Measurements from ENCODE around the gene TUBB4B. TPM values are rescaled to one million over a fixed set of nuclear protein-coding genes. Genes with fewer than 3 reads are reported as not detected.

The TUBB4B gene
- polyA plus RNA-seq, 4 donors = 343 to 454 (median 348) TPM

DNA sequence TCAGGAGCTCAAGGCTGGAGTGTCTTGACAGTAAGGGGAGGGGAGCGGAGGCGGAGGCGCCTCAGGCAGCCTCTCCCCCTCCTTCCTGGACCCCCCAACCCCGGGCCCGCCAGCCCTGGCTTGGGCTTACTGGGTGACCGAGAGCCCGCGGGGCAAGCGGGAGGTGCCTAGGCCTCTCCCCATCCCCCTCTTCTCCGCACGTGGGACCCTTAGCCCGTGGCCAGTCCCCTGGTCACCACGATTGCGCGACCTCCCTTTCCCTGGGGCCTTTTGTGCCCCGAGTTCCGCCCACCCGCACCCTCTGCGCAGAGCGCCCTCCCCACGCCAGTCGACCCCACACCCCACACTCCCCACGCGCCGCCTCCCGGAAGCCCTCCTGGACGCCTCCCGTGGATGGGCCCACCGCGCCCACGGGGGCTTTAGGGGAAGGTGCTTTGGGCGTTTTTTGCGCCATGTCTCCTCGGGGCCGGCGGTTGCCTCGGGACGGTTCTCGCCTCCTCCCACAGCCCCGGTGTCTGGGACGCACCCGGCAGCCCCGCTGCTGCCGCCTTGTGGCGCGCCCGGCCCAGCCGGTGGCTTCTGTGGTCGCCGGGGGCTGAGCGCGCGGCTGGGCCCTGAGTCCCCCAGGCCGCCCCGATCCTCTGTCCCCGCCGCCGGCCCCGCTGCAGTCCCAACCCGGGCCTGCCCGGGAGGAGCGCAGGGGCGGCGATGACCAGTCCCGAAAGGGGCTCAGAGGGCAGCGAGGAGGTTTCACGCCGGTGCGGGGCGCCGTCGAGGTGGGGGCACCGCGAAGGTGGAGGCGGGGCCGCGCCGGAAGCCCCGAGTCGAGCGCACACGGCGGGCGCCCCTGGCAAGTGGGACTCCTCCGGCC lies 39.6 kb downstream of the TUBB4B start:
- DNase-seq (ENCODE audit: low read depth in 4 of 4, low spot score in 3 of 4) = no peak

- no peak for DNase-seq (ENCODE audit: low read depth in 4 of 4, low spot score in 3 of 4)
Measured at GRCh38 chr9:137281345-137282116, 40.4 kb downstream of the TUBB4B start.

DNA sequence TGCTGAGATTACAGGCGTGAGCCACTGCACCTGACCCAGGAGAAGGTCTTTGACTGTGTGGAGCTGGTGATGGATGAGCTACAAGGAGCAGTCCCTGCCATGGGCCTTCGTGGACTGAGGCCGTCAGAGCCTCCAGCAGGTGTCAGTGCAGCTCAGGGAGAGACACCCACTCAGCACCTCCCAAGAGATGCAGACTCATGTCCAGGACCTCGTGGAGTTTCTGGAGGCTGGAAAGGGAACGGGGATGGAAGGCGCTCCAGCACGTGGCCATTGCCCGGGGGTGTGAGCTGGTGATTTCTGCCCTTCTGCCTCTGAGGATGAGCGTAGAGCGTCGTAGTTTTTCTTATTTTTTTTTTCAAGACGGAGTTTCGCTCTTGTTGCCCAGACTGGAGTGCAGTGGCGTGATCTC lies 45.9 kb downstream of the TUBB4B start:
- no peak for DNase-seq (ENCODE audit: low read depth in 4 of 4, low spot score in 3 of 4)

GRCh38 chr9:137293094-137293481 lies 52.0 kb downstream of the TUBB4B start:
- DNase-seq (ENCODE audit: low read depth in 4 of 4, low spot score in 3 of 4) = no peak

Other genes starting within 250 kb of the TUBB4B start
- gene PAXX, start 248.9 kb upstream of the TUBB4B start, polyA plus RNA-seq (ENCODE audit: insufficient read length in 4 of 4) = 10 to 100 TPM; 26.9 to 46.1 (median 31.5) TPM
- gene CLIC3, start 244.7 kb upstream of the TUBB4B start, polyA plus RNA-seq (ENCODE audit: insufficient read length in 4 of 4) = 1 to 10 TPM in 1 of 4 donors, under 1 TPM in 3; 0.28 to 1.2 (median 0.50) TPM
- gene ABCA2, start 213.1 kb upstream of the TUBB4B start, polyA plus RNA-seq (ENCODE audit: insufficient read length in 4 of 4) = 10 to 100 TPM; 33.3 to 57.9 (median 40.2) TPM
- under 1 TPM in 2 of 4 donors, not detected in 2; 0.04 to 0.11 TPM for gene FUT7, start 209.2 kb upstream of the TUBB4B start, polyA plus RNA-seq (ENCODE audit: insufficient read length in 4 of 4)
- gene NPDC1, start 195.1 kb upstream of the TUBB4B start, polyA plus RNA-seq (ENCODE audit: insufficient read length in 4 of 4) = 10 to 100 TPM; 22.8 to 47.1 (median 26.5) TPM
- 1 to 10 TPM; 3.4 to 7.4 (median 4.2) TPM for gene ENTPD2, start 187.2 kb upstream of the TUBB4B start, polyA plus RNA-seq (ENCODE audit: insufficient read length in 4 of 4)
- 1 to 10 TPM; 5.4 to 9.5 (median 6.0) TPM for gene SAPCD2, start 170.7 kb upstream of the TUBB4B start, polyA plus RNA-seq (ENCODE audit: insufficient read length in 4 of 4)
- 1 to 10 TPM; 4.6 to 6.6 (median 5.6) TPM for gene UAP1L1, start 163.8 kb upstream of the TUBB4B start, polyA plus RNA-seq (ENCODE audit: insufficient read length in 4 of 4)
- gene MAN1B1, start 154.3 kb upstream of the TUBB4B start, polyA plus RNA-seq (ENCODE audit: insufficient read length in 4 of 4) = 10 to 100 TPM; 46.4 to 62.2 (median 53.4) TPM
- 10 to 100 TPM in 3 of 4 donors, 1 to 10 TPM in 1; 9.7 to 41.8 (median 18.2) TPM for gene DPP7, start 126.6 kb upstream of the TUBB4B start, polyA plus RNA-seq (ENCODE audit: insufficient read length in 4 of 4)
- gene GRIN1, start 102.1 kb upstream of the TUBB4B start, polyA plus RNA-seq (ENCODE audit: insufficient read length in 4 of 4) = under 1 TPM in 2 of 4 donors, not detected in 2; 0.04 to 0.12 TPM
- under 1 TPM in 1 of 4 donors, not detected in 3; 0.16 TPM for gene LRRC26, start 71.2 kb upstream of the TUBB4B start, polyA plus RNA-seq (ENCODE audit: insufficient read length in 4 of 4)
- gene TMEM210, start 69.2 kb upstream of the TUBB4B start, polyA plus RNA-seq (ENCODE audit: insufficient read length in 4 of 4) = not detected
- 10 to 100 TPM; 37.1 to 50.4 (median 40.9) TPM for gene ANAPC2, start 52.7 kb upstream of the TUBB4B start, polyA plus RNA-seq (ENCODE audit: insufficient read length in 4 of 4)
- 10 to 100 TPM; 42.7 to 70.4 (median 47.7) TPM for gene SSNA1, start 52.6 kb upstream of the TUBB4B start, polyA plus RNA-seq (ENCODE audit: insufficient read length in 4 of 4)
- gene TPRN, start 40.5 kb upstream of the TUBB4B start, polyA plus RNA-seq (ENCODE audit: insufficient read length in 4 of 4) = 10 to 100 TPM; 12.9 to 18.6 (median 14.1) TPM
- 10 to 100 TPM; 44.6 to 49.8 (median 47.4) TPM for gene TMEM203, start 35.6 kb upstream of the TUBB4B start, polyA plus RNA-seq (ENCODE audit: insufficient read length in 4 of 4)
- gene NDOR1, start 35.6 kb upstream of the TUBB4B start, polyA plus RNA-seq (ENCODE audit: insufficient read length in 4 of 4) = 10 to 100 TPM; 10.0 to 16.0 (median 10.9) TPM
- 10 to 100 TPM in 2 of 4 donors, 1 to 10 TPM in 2; 7.9 to 16.3 (median 10.1) TPM for gene RNF208, start 19.0 kb upstream of the TUBB4B start, polyA plus RNA-seq (ENCODE audit: insufficient read length in 4 of 4)
- gene CYSRT1, start 16.1 kb upstream of the TUBB4B start, polyA plus RNA-seq (ENCODE audit: insufficient read length in 4 of 4) = 10 to 100 TPM in 2 of 4 donors, 1 to 10 TPM in 2; 4.9 to 14.2 (median 10.8) TPM
- 10 to 100 TPM in 1 of 4 donors, 1 to 10 TPM in 3; 5.1 to 14.5 (median 9.7) TPM for gene RNF224, start 13.8 kb upstream of the TUBB4B start, polyA plus RNA-seq (ENCODE audit: insufficient read length in 4 of 4)
- 10 to 100 TPM in 1 of 4 donors, 1 to 10 TPM in 3; 4.7 to 11.9 (median 7.3) TPM for gene SLC34A3, start 10.4 kb upstream of the TUBB4B start, polyA plus RNA-seq (ENCODE audit: insufficient read length in 4 of 4)
- gene STPG3, start 10.0 kb downstream of the TUBB4B start, polyA plus RNA-seq (ENCODE audit: insufficient read length in 4 of 4) = 1 to 10 TPM; 1.7 to 2.3 (median 1.8) TPM
- 10 to 100 TPM; 46.6 to 69.7 (median 51.2) TPM for gene NELFB, start 14.0 kb downstream of the TUBB4B start, polyA plus RNA-seq (ENCODE audit: insufficient read length in 4 of 4)
- gene TOR4A, start 36.4 kb downstream of the TUBB4B start, polyA plus RNA-seq (ENCODE audit: insufficient read length in 4 of 4) = 1 to 10 TPM; 3.6 to 10.0 (median 4.9) TPM
- 10 to 100 TPM in 1 of 4 donors, 1 to 10 TPM in 3; 6.6 to 10.1 (median 6.7) TPM for gene NRARP, start 61.0 kb downstream of the TUBB4B start, polyA plus RNA-seq (ENCODE audit: insufficient read length in 4 of 4)
- gene EXD3, start 181.9 kb downstream of the TUBB4B start, polyA plus RNA-seq (ENCODE audit: insufficient read length in 4 of 4) = 10 to 100 TPM; 12.5 to 19.3 (median 13.8) TPM
- 10 to 100 TPM in 1 of 4 donors, 1 to 10 TPM in 3; 5.7 to 10.1 (median 6.2) TPM for gene NOXA1, start 182.1 kb downstream of the TUBB4B start, polyA plus RNA-seq (ENCODE audit: insufficient read length in 4 of 4)
- gene ENTPD8, start 200.1 kb downstream of the TUBB4B start, polyA plus RNA-seq (ENCODE audit: insufficient read length in 4 of 4) = under 1 TPM; 0.52 to 0.59 (median 0.56) TPM
- 10 to 100 TPM; 45.5 to 49.6 (median 45.8) TPM for gene NSMF, start 218.0 kb downstream of the TUBB4B start, polyA plus RNA-seq (ENCODE audit: insufficient read length in 4 of 4)